Effector memory CD4-positive, alpha-beta T cell (primary cell): Measurements from ENCODE around the gene C3orf33.

ENCODE experiments used
- DNase-seq, 3 donors: peaks; one replicate each; pipeline ENCODE4 v3.0.0-alpha.2; 2020
- H3K27ac ChIP-seq: 2 replicates; pipeline ENCODE4 v1.7.0; 2013; ENCODE audit warnings: mild to moderate bottlenecking, low read length, moderate library complexity; ENCODE audit not compliant: insufficient read depth, poor library complexity, severe bottlenecking
- H3K27me3 ChIP-seq: replicated peaks from 2 replicates; pipeline ENCODE4 v1.7.0; 2013; ENCODE audit warnings: mild to moderate bottlenecking, low read length; ENCODE audit not compliant: insufficient read depth, control insufficient read depth, poor library complexity, severe bottlenecking
- H3K36me3 ChIP-seq: 2 replicates; pipeline ENCODE4 v1.7.0; 2013; ENCODE audit warnings: mild to moderate bottlenecking, low read length, moderate library complexity; ENCODE audit not compliant: control insufficient read depth, insufficient read depth
- H3K4me1 ChIP-seq: 2 replicates; pipeline ENCODE4 v1.7.0; 2013; ENCODE audit warnings: low read length, mild to moderate bottlenecking; ENCODE audit not compliant: control insufficient read depth, insufficient read depth, poor library complexity, severe bottlenecking
- H3K4me3 ChIP-seq: 2 replicates; pipeline ENCODE4 v1.7.0; 2013; ENCODE audit warnings: low read length, low read depth, mild to moderate bottlenecking; ENCODE audit not compliant: insufficient read depth, poor library complexity, severe bottlenecking
- H3K9me3 ChIP-seq: 2 replicates; pipeline ENCODE4 v1.7.0; 2013; ENCODE audit warnings: mild to moderate bottlenecking, low read length, moderate library complexity; ENCODE audit not compliant: control insufficient read depth

The C3orf33 gene

GRCh38 chr3:155785662-155786295 lies 20.3 kb downstream of the C3orf33 start:
- H3K36me3 ChIP-seq: no peaks in the 10 kb centered on the region
- H3K4me3 ChIP-seq: no peak overlapping the region
- no peak overlapping the region for H3K27ac ChIP-seq
- H3K4me1 ChIP-seq: no peaks in the 10 kb centered on the region
- no peak for DNase-seq
- no peaks in the 10 kb centered on the region for H3K9me3 ChIP-seq
- H3K27me3 ChIP-seq: no peaks in the 10 kb centered on the region

- Histone ChIP-seq H3K4me3 (no peak overlapping the region), H3K36me3 (no peaks in the 10 kb centered on the region), H3K4me1 (no peaks in the 10 kb centered on the region), H3K27ac (no peak overlapping the region), H3K27me3 (no peaks in the 10 kb centered on the region), H3K9me3 (no peaks in the 10 kb centered on the region)
- no peak for DNase-seq
Observed at GRCh38 chr3:155782390-155782953, 23.6 kb downstream of the C3orf33 start.

- no peaks in the 10 kb centered on the region for H3K4me1 ChIP-seq
- no peaks in the 10 kb centered on the region for H3K27me3 ChIP-seq
- H3K9me3 ChIP-seq: no peaks in the 10 kb centered on the region
- DNase-seq: no peak
- H3K36me3 ChIP-seq: peaks cover under 1% of the 10 kb centered on the region
- no peak overlapping the region for H3K27ac ChIP-seq
- H3K4me3 ChIP-seq: no peak overlapping the region
Observed at GRCh38 chr3:155780291-155780690, 25.8 kb downstream of the C3orf33 start.

GRCh38 chr3:155778462-155778861 lies 27.6 kb downstream of the C3orf33 start:
- DNase-seq: no peak
- H3K9me3 ChIP-seq: no peaks in the 10 kb centered on the region
- no peak overlapping the region for H3K27ac ChIP-seq
- no peaks in the 10 kb centered on the region for H3K27me3 ChIP-seq
- H3K4me3 ChIP-seq: no peak overlapping the region
- H3K4me1 ChIP-seq: no peaks in the 10 kb centered on the region
- H3K36me3 ChIP-seq: peaks cover 7% of the 10 kb centered on the region

- Histone ChIP-seq H3K4me1 (no peaks in the 10 kb centered on the region), H3K27ac (no peak overlapping the region), H3K9me3 (no peaks in the 10 kb centered on the region), H3K36me3 (peaks cover 7% of the 10 kb centered on the region), H3K27me3 (no peaks in the 10 kb centered on the region), H3K4me3 (no peak overlapping the region)
- DNase-seq: no peak
Observed at GRCh38 chr3:155772801-155773200, 33.3 kb downstream of the C3orf33 start.

- Histone ChIP-seq H3K4me3 (no peak overlapping the region), H3K9me3 (no peaks in the 10 kb centered on the region), H3K4me1 (no peaks in the 10 kb centered on the region), H3K27me3 (no peaks in the 10 kb centered on the region), H3K27ac (no peak overlapping the region), H3K36me3 (peaks cover 7% of the 10 kb centered on the region)
- DNase-seq: no peak
Observed at GRCh38 chr3:155771126-155771525, 35.0 kb downstream of the C3orf33 start.

- Histone ChIP-seq H3K9me3 (no peaks in the 10 kb centered on the region), H3K4me1 (no peaks in the 10 kb centered on the region), H3K36me3 (no peaks in the 10 kb centered on the region), H3K4me3 (no peak overlapping the region), H3K27ac (no peak overlapping the region), H3K27me3 (no peaks in the 10 kb centered on the region)
- no peak for DNase-seq
Observed at GRCh38 chr3:155766206-155766605, 39.9 kb downstream of the C3orf33 start.

- H3K4me1 ChIP-seq: no peaks in the 10 kb centered on the region
- no peaks in the 10 kb centered on the region for H3K27me3 ChIP-seq
- no peaks in the 10 kb centered on the region for H3K36me3 ChIP-seq
- no peak overlapping the region for H3K4me3 ChIP-seq
- no peak overlapping the region for H3K27ac ChIP-seq
- no peaks in the 10 kb centered on the region for H3K9me3 ChIP-seq
- no peak for DNase-seq
Observed at GRCh38 chr3:155763870-155764463, 42.1 kb downstream of the C3orf33 start.

GRCh38 chr3:155760653-155761052 lies 45.4 kb downstream of the C3orf33 start:
- Histone ChIP-seq H3K4me3 (no peak overlapping the region), H3K27ac (no peak overlapping the region), H3K9me3 (no peaks in the 10 kb centered on the region), H3K27me3 (no peaks in the 10 kb centered on the region), H3K4me1 (no peaks in the 10 kb centered on the region), H3K36me3 (no peaks in the 10 kb centered on the region)
- no peak for DNase-seq

- H3K36me3 ChIP-seq: no peaks in the 10 kb centered on the region
- H3K9me3 ChIP-seq: no peaks in the 10 kb centered on the region
- no peaks in the 10 kb centered on the region for H3K27me3 ChIP-seq
- no peak overlapping the region for H3K4me3 ChIP-seq
- no peak overlapping the region for H3K27ac ChIP-seq
- no peaks in the 10 kb centered on the region for H3K4me1 ChIP-seq
- DNase-seq: no peak
Observed at GRCh38 chr3:155757577-155757976, 48.5 kb downstream of the C3orf33 start.
